ENCODE data around the gene GOLGA8B. TPM values are rescaled to one million over a fixed set of nuclear protein-coding genes. Genes with fewer than 3 reads are reported as not detected.
"Not testable (repeated sequence)": the region's sequence is repeated elsewhere in the genome, so short reads cannot be mapped to it uniquely, and the experiment has no call there.

Gene GOLGA8B
- total RNA-seq, 4 donors from 2014 or later, result 20.3 to 242 (median 71.6) TPM

DNA sequence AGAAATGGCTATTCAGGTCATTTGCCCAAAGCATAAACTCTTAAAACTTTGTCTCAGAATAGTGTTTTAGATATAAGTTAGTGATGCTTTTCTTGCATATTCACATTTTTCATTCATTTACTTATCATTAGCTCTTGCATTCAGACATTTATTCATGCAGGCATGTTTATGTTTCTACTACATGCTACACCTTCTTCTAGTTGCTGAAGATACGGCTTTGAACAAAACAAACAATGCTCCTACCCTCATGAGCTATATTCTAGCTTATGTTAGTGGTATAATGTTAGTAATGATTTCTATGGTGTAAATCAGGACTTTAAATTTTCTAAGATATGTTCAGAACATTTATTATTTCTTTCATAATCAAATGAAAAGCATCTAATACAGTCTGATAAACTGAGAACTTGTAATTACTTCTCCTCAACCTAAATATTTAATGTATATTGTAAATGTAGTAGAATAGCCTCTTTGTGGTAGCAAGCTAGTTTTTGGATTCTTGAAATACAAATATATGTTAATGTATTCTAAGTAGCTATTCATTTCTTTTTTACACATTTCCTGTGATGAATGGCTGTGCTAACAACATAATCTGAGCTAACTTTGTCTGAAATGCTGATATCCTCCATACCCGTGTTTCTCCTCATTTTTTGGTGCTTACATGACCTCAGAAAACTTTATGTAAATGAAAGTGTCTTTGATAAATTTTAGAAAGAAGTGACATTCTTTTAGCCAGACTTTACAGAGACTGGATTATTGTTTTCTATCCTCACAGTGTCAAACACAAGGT, 15.5 kb upstream of the GOLGA8B start:
- H3K27me3 ChIP-seq, result no peaks in the 10 kb centered on the region
- H3K4me3 ChIP-seq, result no peak overlapping the region
- no peak for DNase-seq
- intact Hi-C loops (cut with DNase I; ENCODE audit: low total_unique reads), result no loop called here
- TF ChIP-seq POLR2A (IDR thresholded peaks at IDR 0.05), result no peak
- TF ChIP-seq, protein P1, sequence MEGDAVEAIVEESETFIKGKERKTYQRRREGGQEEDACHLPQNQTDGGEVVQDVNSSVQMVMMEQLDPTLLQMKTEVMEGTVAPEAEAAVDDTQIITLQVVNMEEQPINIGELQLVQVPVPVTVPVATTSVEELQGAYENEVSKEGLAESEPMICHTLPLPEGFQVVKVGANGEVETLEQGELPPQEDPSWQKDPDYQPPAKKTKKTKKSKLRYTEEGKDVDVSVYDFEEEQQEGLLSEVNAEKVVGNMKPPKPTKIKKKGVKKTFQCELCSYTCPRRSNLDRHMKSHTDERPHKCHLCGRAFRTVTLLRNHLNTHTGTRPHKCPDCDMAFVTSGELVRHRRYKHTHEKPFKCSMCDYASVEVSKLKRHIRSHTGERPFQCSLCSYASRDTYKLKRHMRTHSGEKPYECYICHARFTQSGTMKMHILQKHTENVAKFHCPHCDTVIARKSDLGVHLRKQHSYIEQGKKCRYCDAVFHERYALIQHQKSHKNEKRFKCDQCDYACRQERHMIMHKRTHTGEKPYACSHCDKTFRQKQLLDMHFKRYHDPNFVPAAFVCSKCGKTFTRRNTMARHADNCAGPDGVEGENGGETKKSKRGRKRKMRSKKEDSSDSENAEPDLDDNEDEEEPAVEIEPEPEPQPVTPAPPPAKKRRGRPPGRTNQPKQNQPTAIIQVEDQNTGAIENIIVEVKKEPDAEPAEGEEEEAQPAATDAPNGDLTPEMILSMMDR (IDR thresholded peaks at IDR 0.05), result no peak
- no peaks in the 10 kb centered on the region for H3K36me3 ChIP-seq
- no peak overlapping the region for H3K27ac ChIP-seq
- no peaks in the 10 kb centered on the region for H3K4me1 ChIP-seq
- H3K9me3 ChIP-seq, result no peaks in the 10 kb centered on the region

DNA sequence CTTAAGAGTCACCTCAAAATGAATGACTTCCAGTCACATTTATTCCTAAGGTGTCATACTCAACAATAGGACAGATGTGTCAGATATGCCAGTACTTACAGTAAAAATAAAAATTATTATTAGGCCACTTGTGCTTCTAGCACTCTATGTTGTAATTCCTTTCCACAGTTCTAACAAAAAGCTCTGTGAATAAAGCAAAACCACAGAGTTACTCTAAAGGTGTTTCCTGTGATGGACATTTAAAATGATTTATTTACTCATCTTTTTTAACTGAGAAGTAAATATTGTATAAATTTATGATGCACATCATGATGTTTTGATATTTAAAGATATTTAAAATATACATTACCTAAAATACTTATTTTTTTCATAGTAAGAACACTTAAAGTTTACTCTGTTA, 13.9 kb upstream of the GOLGA8B start:
- DNase-seq, result no peak
- Histone ChIP-seq H3K4me1 (no peaks in the 10 kb centered on the region), H3K9me3 (no peaks in the 10 kb centered on the region), H3K27me3 (no peaks in the 10 kb centered on the region), H3K4me3 (no peak overlapping the region), H3K36me3 (no peaks in the 10 kb centered on the region), H3K27ac (no peak overlapping the region)
- intact Hi-C loops (cut with DNase I; ENCODE audit: low total_unique reads), result no loop called here
- TF ChIP-seq, protein P1 (IDR thresholded peaks at IDR 0.05), result no peak

DNA sequence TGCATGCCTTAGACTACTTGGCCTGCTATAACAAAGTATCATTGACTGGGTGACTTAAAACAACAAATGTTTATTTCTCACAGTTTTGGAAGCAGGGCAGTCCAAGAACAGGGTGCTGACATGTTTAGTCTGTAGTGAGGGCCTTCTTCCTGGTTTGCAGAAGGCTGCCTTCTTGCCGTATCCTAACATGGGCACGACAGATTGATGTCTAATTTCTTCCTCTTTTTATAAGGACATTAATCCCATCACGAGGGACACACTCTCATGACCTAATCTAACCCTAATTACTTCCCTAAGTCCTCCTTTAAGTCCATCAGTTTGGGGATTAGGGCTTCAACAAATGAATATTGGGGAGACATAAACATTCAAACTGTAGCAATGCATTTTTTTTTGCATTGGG, 10.9 kb upstream of the GOLGA8B start:
- DNase-seq, result no peak
- no peaks in the 10 kb centered on the region for H3K4me1 ChIP-seq
- H3K4me3 ChIP-seq, result no peak overlapping the region
- no peaks in the 10 kb centered on the region for H3K27me3 ChIP-seq
- no peaks in the 10 kb centered on the region for H3K9me3 ChIP-seq
- no peaks in the 10 kb centered on the region for H3K36me3 ChIP-seq
- intact Hi-C loops (cut with DNase I; ENCODE audit: low total_unique reads), result no loop called here
- TF ChIP-seq, protein P1 (IDR thresholded peaks at IDR 0.05), result no peak
- TF ChIP-seq POLR2A (IDR thresholded peaks at IDR 0.05), result no peak
- H3K27ac ChIP-seq, result no peak overlapping the region

DNA sequence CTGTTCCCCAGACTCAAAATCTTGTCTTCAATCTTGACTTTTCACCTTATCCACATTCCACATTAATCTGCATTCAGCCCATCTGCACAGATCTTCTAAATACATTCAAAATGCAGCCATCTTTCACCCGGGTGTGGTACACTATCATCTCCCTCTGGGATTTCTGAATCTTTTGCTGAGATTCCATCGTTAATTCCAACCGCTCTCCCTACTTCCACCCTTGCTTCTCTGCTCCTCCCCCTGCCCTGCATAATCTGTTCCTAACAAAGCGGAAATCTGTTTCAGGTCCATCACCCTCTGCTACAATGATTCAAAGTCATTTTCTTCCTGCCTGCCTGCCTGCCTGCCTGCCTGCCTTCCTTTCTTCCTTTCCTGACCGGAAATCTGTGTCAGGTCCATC, 7.9 kb upstream of the GOLGA8B start:
- no peak for DNase-seq
- no peak for TF ChIP-seq POLR2A (IDR thresholded peaks at IDR 0.05)
- TF ChIP-seq, protein P1 (IDR thresholded peaks at IDR 0.05), result no peak
- Histone ChIP-seq H3K27me3 (no peaks in the 10 kb centered on the region), H3K36me3 (no peaks in the 10 kb centered on the region), H3K27ac (no peak overlapping the region), H3K4me3 (no peak overlapping the region), H3K4me1 (no peaks in the 10 kb centered on the region), H3K9me3 (no peaks in the 10 kb centered on the region)
- intact Hi-C loops (cut with DNase I; ENCODE audit: low total_unique reads), result no loop called here

DNA sequence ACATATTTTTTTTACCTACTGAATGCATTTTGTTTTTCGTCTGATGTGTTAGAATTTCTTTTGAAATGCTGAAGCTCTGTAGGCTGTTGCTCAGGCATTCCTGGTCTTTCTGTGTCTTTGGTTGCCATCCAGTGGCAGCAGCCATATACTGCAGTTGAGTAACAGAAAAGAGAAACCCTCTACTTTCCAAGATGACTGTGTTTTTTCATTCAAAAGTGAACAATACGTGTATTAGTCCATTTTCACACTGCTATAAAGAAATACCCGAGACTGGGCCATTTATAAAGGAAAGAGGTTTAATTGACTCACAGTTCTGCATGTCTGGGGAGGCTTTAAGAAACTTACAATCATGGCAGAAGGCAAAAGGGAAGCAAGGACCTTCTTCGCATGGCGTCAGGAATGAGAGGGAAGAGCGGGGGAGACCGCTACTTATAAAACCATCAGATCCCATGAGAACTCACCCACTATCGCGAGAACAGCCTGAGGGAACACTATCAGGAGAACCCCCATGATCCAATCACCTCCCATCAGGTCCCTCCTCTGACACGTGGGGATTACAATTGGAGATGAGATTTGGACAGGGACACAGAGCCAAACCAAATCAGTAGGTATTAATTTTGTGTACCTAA, 4.7 kb upstream of the GOLGA8B start:
- intact Hi-C loops (cut with DNase I; ENCODE audit: low total_unique reads), result no loop called here
- Histone ChIP-seq H3K27me3 (no peaks in the 10 kb centered on the region), H3K9me3 (no peaks in the 10 kb centered on the region), H3K4me1 (peaks cover 0 to 3% of the 10 kb centered on the region in 2 donors), H3K36me3 (no peaks in the 10 kb centered on the region), H3K4me3 (peak overlapping the region in 1 of 2 donors; percentile 16), H3K27ac (peak overlapping the region; percentile 48 to 56)
- DNase-seq, result peak; percentile 65 to 80
- peak in 1 of 2 donors; percentile 13 for TF ChIP-seq POLR2A (IDR thresholded peaks at IDR 0.05)
- TF ChIP-seq, protein P1 (IDR thresholded peaks at IDR 0.05), result peak; percentile 59 to 89 (median 78)

DNA sequence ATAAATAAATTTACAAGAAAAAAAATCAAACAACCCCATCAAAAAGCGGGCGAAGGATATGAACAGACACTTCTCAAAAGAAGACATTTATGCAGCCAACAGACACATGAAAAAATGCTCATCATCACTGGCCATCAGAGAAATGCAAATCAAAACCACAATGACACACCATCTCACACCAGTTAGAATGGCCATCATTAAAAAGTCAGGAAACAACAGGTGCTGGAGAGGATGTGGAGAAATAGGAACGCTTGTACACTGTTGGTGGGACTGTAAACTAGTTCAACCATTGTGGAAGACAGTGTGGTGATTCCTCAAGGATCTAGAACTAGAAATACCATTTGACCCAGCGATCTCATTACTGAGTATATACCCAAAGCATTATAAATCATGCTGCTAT, 2.5 kb upstream of the GOLGA8B start:
- H3K9me3 ChIP-seq; DNase-seq; H3K36me3 ChIP-seq; intact Hi-C loops (cut with DNase I; ENCODE audit: low total_unique reads); H3K4me1 ChIP-seq; H3K27me3 ChIP-seq; H3K27ac ChIP-seq; H3K4me3 ChIP-seq: not testable (repeated sequence)

Data from uterus (tissue), 4 donors.